Mesendoderm (in vitro differentiated cells): ENCODE results near the gene SPRTN. TPM values are rescaled to one million over a fixed set of nuclear protein-coding genes. Genes with fewer than 3 reads are reported as not detected.
A peak's percentile ranks its signal among the peaks of the same experiment; 100 is the strongest.

Experiments
- DNase-seq: peaks from one replicate; pipeline ENCODE4 v3.0.0; 2013
- H2AK5ac ChIP-seq: 2 replicates; pipeline ENCODE4 v1.6.1; 2013; ENCODE audit warnings: low read length, inconsistent platforms
- H2BK120ac ChIP-seq: 2 replicates; pipeline ENCODE4 v1.6.1; 2013; ENCODE audit warnings: low read depth, mild to moderate bottlenecking, low read length, moderate library complexity, mixed read lengths
- H2BK15ac ChIP-seq: replicated peaks from 2 replicates; pipeline ENCODE4 v1.6.1; 2013; ENCODE audit warnings: low read depth, mild to moderate bottlenecking, moderate library complexity
- H2BK5ac ChIP-seq: 2 replicates; pipeline ENCODE4 v1.6.1; 2013; ENCODE audit warnings: low read length, inconsistent platforms
- H3K18ac ChIP-seq: 2 replicates; pipeline ENCODE4 v1.6.1; 2013; ENCODE audit warnings: mild to moderate bottlenecking, low read length, mixed read lengths
- H3K23ac ChIP-seq: one replicate; pipeline ENCODE4 v1.6.1; 2013; ENCODE audit warnings: low read length
- H3K27ac ChIP-seq: 2 replicates; pipeline ENCODE4 v1.5.1; 2013; ENCODE audit warnings: low read depth, mild to moderate bottlenecking, inconsistent platforms, low read length, moderate library complexity
- H3K27me3 ChIP-seq: 2 replicates; pipeline ENCODE4 v1.6.1; 2013; ENCODE audit warnings: low read length, control low read depth, mild to moderate bottlenecking, inconsistent platforms; ENCODE audit not compliant: insufficient read depth, poor library complexity
- H3K36me3 ChIP-seq: 2 replicates; pipeline ENCODE4 v1.6.1; 2013; ENCODE audit warnings: low read length, inconsistent platforms; ENCODE audit not compliant: control insufficient read depth, insufficient read depth
- H3K4ac ChIP-seq: one replicate; pipeline ENCODE4 v1.6.1; 2013; ENCODE audit warnings: low read depth, mild to moderate bottlenecking, low read length, moderate library complexity
- H3K4me1 ChIP-seq: 2 replicates; pipeline ENCODE4 v1.6.1; 2013; ENCODE audit warnings: low read depth, low read length, inconsistent platforms; ENCODE audit not compliant: control insufficient read depth
- H3K4me2 ChIP-seq: 2 replicates; pipeline ENCODE4 v1.6.1; 2013; ENCODE audit warnings: low read length
- H3K4me3 ChIP-seq: 2 replicates; pipeline ENCODE4 v1.5.1; 2013; ENCODE audit warnings: mild to moderate bottlenecking, low read length
- H3K56ac ChIP-seq: one replicate; pipeline ENCODE4 v1.6.1; 2013; ENCODE audit warnings: low read length
- H3K79me1 ChIP-seq: 2 replicates; pipeline ENCODE4 v1.6.1; 2013; ENCODE audit warnings: low read length, inconsistent platforms
- H3K79me2 ChIP-seq: 2 replicates; pipeline ENCODE4 v1.6.1; 2013; ENCODE audit warnings: mild to moderate bottlenecking, low read length; ENCODE audit not compliant: control insufficient read depth, insufficient read depth
- H3K9ac ChIP-seq: 2 replicates; pipeline ENCODE4 v1.6.1; 2013; ENCODE audit warnings: low read length, inconsistent platforms
- H4K5ac ChIP-seq: one replicate; pipeline ENCODE4 v1.6.1; 2013; ENCODE audit warnings: low read length
- H4K8ac ChIP-seq: one replicate; pipeline ENCODE4 v1.6.1; 2013; ENCODE audit warnings: low read depth, mild to moderate bottlenecking, control low read depth, low read length, moderate library complexity
- WGBS: extraction: QIAGEN DNeasy Blood & Tissue Kit; methylation state at CpG from one replicate; pipeline ENCODE4 v1.1.7; 2013; ENCODE audit warnings: low lambda C conversion rate, missing lambda C conversion rate; ENCODE audit not compliant: insufficient coverage; ENCODE audit errors: extremely low coverage; 5-methylcytosine and 5-hydroxymethylcytosine counted together
- polyA plus RNA-seq, 2 experiments: library from polyadenylated mRNA; stranded (reverse); fragments of 200-250 nt; gene quantifications; one replicate each; pipeline ENCODE4 v1.2.3, GENCODE V29; 2013

SPRTN gene
- 12.6 TPM for polyA plus RNA-seq (2013, experiment 1 of 2)
- 11.9 TPM for polyA plus RNA-seq (2013, experiment 2 of 2)

GRCh38 chr1:231338270-231339128, at the start of gene SPRTN:
SPRTN (plus strand) TSS chr1:231338293; CDS start chr1:231338384, 91 bp downstream.
- Histone ChIP-seq H3K18ac (peak within 1 kb of the TSS; percentile 2), H3K27me3 (no peaks in the 10 kb centered on the region), H3K4ac (no peak within 1 kb of the TSS), H3K4me3 (peak within 1 kb of the TSS; percentile 94), H3K36me3 (peaks cover 2% of the 10 kb centered on the region), H3K9ac (peak within 1 kb of the TSS; percentile 88), H3K23ac (peak within 1 kb of the TSS; percentile 57), H2BK120ac (no peak within 1 kb of the TSS), H3K79me1 (peaks cover 18% of the 10 kb centered on the region), H3K79me2 (peaks cover 43% of the 10 kb centered on the region), H2BK15ac (no peak within 1 kb of the TSS), H2BK5ac (no peak within 1 kb of the TSS), H3K56ac (peak within 1 kb of the TSS; percentile 92), H3K4me2 (peak within 1 kb of the TSS; percentile 94), H3K4me1 (peaks cover 13% of the 10 kb centered on the region), H4K8ac (no peak within 1 kb of the TSS), H2AK5ac (no peak within 1 kb of the TSS), H4K5ac (no peak within 1 kb of the TSS), H3K27ac (peak within 1 kb of the TSS; percentile 86)
- WGBS, result no CpG with 5 or more reads among the region's 43 CpGs
- DNase-seq, result no peak

- Histone ChIP-seq H4K5ac (no peak overlapping the region), H3K27ac (no peak overlapping the region), H2BK5ac (no peak overlapping the region), H2BK15ac (no peak overlapping the region), H3K56ac (no peak overlapping the region), H4K8ac (no peak overlapping the region), H3K4me1 (no peaks in the 10 kb centered on the region), H3K4me3 (no peak overlapping the region), H3K18ac (no peak overlapping the region), H3K23ac (no peak overlapping the region), H2BK120ac (no peak overlapping the region), H3K27me3 (no peaks in the 10 kb centered on the region), H3K9ac (no peak overlapping the region), H3K36me3 (no peaks in the 10 kb centered on the region), H3K79me2 (no peaks in the 10 kb centered on the region), H3K4ac (no peak overlapping the region), H2AK5ac (no peak overlapping the region), H3K4me2 (no peak overlapping the region), H3K79me1 (no peaks in the 10 kb centered on the region)
- no CpG with 5 or more reads among the region's 4 CpGs for WGBS
- DNase-seq, result no peak
These were observed 42.2 kb upstream of the SPRTN start for GRCh38 chr1:231295938-231296337.

DNA sequence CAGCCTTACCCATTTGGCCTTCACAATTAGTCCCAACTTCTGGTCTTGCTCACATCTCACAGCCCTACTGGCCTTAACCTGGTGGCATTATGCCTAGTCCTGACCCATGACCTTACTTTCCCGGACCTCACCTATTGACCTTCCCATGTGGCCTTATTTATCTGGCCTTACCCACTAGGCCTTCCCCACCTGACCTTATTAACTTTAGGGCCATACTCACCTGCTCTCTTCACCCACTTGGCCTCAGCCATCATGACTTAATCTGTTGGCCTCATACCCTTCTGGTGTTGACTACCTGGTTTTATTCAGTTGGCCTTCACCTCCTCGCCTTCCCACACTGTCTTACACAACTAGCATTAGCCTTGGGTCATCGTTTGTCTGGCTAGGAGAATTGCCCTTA, 36.1 kb upstream of the SPRTN start:
- Histone ChIP-seq H2BK5ac (no peak overlapping the region), H2BK15ac (no peak overlapping the region), H3K4me2 (no peak overlapping the region), H3K79me2 (no peaks in the 10 kb centered on the region), H3K23ac (no peak overlapping the region), H3K4me1 (no peaks in the 10 kb centered on the region), H3K79me1 (no peaks in the 10 kb centered on the region), H3K18ac (no peak overlapping the region), H4K5ac (no peak overlapping the region), H3K27me3 (no peaks in the 10 kb centered on the region), H3K56ac (no peak overlapping the region), H3K9ac (no peak overlapping the region), H3K4me3 (no peak overlapping the region), H4K8ac (no peak overlapping the region), H3K27ac (no peak overlapping the region), H2AK5ac (no peak overlapping the region), H3K4ac (no peak overlapping the region), H3K36me3 (no peaks in the 10 kb centered on the region), H2BK120ac (no peak overlapping the region)
- DNase-seq, result no peak
- WGBS, result no CpG with 5 or more reads among the region's 3 CpGs

DNA sequence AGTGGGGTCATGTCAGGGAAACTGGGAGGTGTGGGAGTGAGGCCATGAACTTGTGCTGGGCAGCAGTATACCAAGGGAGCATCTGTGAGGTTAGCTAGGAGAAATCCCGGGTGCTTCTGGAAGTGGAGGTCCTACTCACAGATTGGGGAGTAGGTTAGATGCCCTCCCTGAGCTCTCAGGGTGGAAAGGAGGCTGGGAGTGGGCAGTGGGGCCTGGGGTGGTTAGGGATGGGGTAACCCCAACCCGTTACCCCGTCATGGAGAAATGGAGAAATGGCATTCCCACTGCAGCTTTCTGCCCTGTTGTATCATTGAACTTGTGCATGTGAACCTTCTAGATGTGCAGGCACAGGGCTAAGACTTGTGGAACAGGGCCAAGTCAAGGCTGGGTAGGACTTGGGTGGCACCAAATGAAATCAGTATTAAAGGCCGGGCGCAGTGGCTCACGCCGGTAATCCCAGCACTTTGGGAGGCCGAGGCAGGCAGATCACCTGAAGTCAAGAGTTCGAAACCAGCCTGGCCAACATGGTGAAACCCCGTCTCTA, 27.6 kb upstream of the SPRTN start:
- no peak for DNase-seq
- Histone ChIP-seq H2AK5ac (no peak overlapping the region), H3K79me1 (no peaks in the 10 kb centered on the region), H3K4me1 (no peaks in the 10 kb centered on the region), H2BK5ac (no peak overlapping the region), H4K5ac (no peak overlapping the region), H3K79me2 (no peaks in the 10 kb centered on the region), H2BK120ac (no peak overlapping the region), H2BK15ac (no peak overlapping the region), H3K27ac (no peak overlapping the region), H3K23ac (no peak overlapping the region), H3K4me2 (no peak overlapping the region), H3K18ac (no peak overlapping the region), H3K4ac (no peak overlapping the region), H3K36me3 (no peaks in the 10 kb centered on the region), H4K8ac (no peak overlapping the region), H3K27me3 (no peaks in the 10 kb centered on the region), H3K9ac (no peak overlapping the region), H3K56ac (no peak overlapping the region), H3K4me3 (no peak overlapping the region)
- no CpG with 5 or more reads among the region's 10 CpGs for WGBS

DNA sequence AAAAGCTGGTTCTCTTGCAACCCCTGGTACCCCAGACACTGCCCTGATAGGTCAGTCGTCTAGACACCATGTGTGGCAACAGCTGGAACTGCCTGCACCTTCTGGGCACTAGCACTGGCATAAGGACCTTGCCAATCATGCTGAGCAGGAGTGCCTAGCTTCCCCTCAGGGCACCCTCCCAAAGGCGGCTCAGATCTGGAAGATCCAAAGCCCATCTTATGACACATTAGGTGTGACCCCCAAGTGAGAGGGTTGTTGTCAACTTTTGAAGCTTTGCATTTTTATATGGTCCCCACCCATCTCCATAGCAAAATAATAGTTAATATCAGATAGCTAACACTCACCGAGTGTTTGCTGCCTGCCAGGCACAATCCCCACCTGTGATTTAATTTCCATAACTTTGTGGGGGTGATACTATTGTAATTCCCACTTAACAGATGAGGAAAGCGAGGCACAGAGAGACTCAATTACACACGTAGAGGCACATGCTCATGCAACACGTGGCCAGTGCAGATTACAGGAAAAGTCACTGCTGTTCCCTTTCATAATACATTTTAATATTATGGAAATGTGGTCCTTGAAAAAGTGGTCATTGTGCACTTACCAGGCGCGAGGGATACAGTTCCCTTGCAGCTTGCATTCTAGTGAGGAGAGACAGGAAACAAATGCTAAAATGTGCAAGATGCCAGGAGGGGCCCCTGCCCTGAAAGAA, 26.2 kb upstream of the SPRTN start:
- Histone ChIP-seq H3K9ac (no peak overlapping the region), H2BK120ac (no peak overlapping the region), H3K36me3 (no peaks in the 10 kb centered on the region), H3K27me3 (no peaks in the 10 kb centered on the region), H3K56ac (no peak overlapping the region), H2BK15ac (no peak overlapping the region), H4K5ac (no peak overlapping the region), H3K79me1 (no peaks in the 10 kb centered on the region), H4K8ac (no peak overlapping the region), H3K4ac (no peak overlapping the region), H2BK5ac (no peak overlapping the region), H3K79me2 (no peaks in the 10 kb centered on the region), H2AK5ac (no peak overlapping the region), H3K18ac (no peak overlapping the region), H3K4me1 (no peaks in the 10 kb centered on the region), H3K4me3 (no peak overlapping the region), H3K4me2 (no peak overlapping the region), H3K27ac (no peak overlapping the region), H3K23ac (no peak overlapping the region)
- no peak for DNase-seq
- WGBS, result no CpG with 5 or more reads among the region's 8 CpGs
